NCI-H1417 treated with DMSO at 0.1 percent for 48 hours (cell line): ENCODE data around the gene EIPR1.
"Not testable (repeated sequence)": the region's sequence is repeated elsewhere in the genome, so short reads cannot be mapped to it uniquely, and the experiment has no call there.

ENCODE experiments used
- DNase-seq: peaks from one replicate; lab custom pipeline; 2025; lab: John Stamatoyannopoulos, UW

Gene EIPR1

GRCh38 chr2:3357926-3358325 lies 19.7 kb downstream of the EIPR1 start:
- DNase-seq, result no peak

GRCh38 chr2:3357446-3357845 lies 20.2 kb downstream of the EIPR1 start:
- not testable (repeated sequence) for DNase-seq

- no peak for DNase-seq
These were observed 20.8 kb downstream of the EIPR1 start for GRCh38 chr2:3356799-3357198.

- no peak for DNase-seq
These were observed 21.6 kb downstream of the EIPR1 start for GRCh38 chr2:3355951-3356569.

- no peak for DNase-seq
These were observed 22.6 kb downstream of the EIPR1 start for GRCh38 chr2:3354986-3355385.

- DNase-seq, result peak; percentile 44
These were observed 28.4 kb downstream of the EIPR1 start for GRCh38 chr2:3349211-3349693.

- DNase-seq, result peak; percentile 67
These were observed 28.9 kb downstream of the EIPR1 start for GRCh38 chr2:3348767-3349166.

- DNase-seq, result no peak
These were observed 32.0 kb downstream of the EIPR1 start for GRCh38 chr2:3345621-3346020.

- DNase-seq, result no peak
These were observed 32.7 kb downstream of the EIPR1 start for GRCh38 chr2:3344897-3345296.

GRCh38 chr2:3343012-3343411 lies 34.6 kb downstream of the EIPR1 start:
- no peak for DNase-seq

- no peak for DNase-seq
These were observed 35.3 kb downstream of the EIPR1 start for GRCh38 chr2:3342324-3342723.

GRCh38 chr2:3341336-3341735 lies 36.3 kb downstream of the EIPR1 start:
- DNase-seq, result no peak

- DNase-seq, result no peak
These were observed 37.5 kb downstream of the EIPR1 start for GRCh38 chr2:3340144-3340543.

- DNase-seq, result no peak
These were observed 39.3 kb downstream of the EIPR1 start for GRCh38 chr2:3338340-3338739.

GRCh38 chr2:3336844-3337243 lies 40.8 kb downstream of the EIPR1 start:
- no peak for DNase-seq

GRCh38 chr2:3334392-3335345 lies 42.9 kb downstream of the EIPR1 start:
- DNase-seq, result no peak

- no peak for DNase-seq
These were observed 45.5 kb downstream of the EIPR1 start for GRCh38 chr2:3332133-3332532.

- DNase-seq, result no peak
These were observed 48.1 kb downstream of the EIPR1 start for GRCh38 chr2:3329491-3329890.

- DNase-seq, result no peak
These were observed 50.7 kb downstream of the EIPR1 start for GRCh38 chr2:3326871-3327270.

- no peak for DNase-seq
These were observed 51.5 kb downstream of the EIPR1 start for GRCh38 chr2:3326182-3326537.

- DNase-seq, result no peak
These were observed 52.0 kb downstream of the EIPR1 start for GRCh38 chr2:3325458-3326181.

GRCh38 chr2:3324404-3325281 lies 53.0 kb downstream of the EIPR1 start:
- no peak for DNase-seq
